SKM-1 (cell line): ENCODE data around the gene PLCH2.
A peak's percentile ranks its signal among the peaks of the same experiment; 100 is the strongest.

Source experiments
- DNase-seq: peaks from one replicate; lab custom pipeline; 2025; ENCODE audit not compliant: unreplicated experiment; lab: John Stamatoyannopoulos, UW

PLCH2 gene

DNA sequence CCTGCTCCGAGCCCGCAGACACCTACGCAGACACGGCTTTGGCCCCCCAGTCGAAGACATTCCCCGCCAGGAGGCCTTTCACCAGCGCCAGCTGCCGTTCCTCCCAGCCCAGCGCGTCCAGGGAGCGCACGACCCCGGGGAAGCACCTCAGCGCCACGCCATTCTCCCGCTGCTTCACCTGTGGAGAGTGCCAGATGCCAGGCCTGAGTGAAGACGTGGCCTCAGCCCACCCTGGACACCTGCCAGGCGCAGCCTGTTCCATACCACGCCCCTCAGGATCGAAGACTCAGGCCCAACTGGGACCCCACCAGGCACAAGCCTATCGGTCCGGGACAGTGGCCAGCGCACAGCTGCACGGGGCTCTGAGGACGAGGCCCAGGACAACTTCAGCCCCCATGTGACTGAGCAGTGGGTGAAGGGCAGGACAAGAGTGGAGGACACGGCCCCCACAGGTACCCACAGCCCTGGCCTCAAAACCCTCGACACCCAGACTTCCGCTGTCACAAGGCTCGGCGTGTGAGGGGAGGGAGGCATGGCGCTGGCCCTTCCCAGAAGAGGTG is 36.9 kb downstream of the PLCH2 start:
- no peak for DNase-seq

DNA sequence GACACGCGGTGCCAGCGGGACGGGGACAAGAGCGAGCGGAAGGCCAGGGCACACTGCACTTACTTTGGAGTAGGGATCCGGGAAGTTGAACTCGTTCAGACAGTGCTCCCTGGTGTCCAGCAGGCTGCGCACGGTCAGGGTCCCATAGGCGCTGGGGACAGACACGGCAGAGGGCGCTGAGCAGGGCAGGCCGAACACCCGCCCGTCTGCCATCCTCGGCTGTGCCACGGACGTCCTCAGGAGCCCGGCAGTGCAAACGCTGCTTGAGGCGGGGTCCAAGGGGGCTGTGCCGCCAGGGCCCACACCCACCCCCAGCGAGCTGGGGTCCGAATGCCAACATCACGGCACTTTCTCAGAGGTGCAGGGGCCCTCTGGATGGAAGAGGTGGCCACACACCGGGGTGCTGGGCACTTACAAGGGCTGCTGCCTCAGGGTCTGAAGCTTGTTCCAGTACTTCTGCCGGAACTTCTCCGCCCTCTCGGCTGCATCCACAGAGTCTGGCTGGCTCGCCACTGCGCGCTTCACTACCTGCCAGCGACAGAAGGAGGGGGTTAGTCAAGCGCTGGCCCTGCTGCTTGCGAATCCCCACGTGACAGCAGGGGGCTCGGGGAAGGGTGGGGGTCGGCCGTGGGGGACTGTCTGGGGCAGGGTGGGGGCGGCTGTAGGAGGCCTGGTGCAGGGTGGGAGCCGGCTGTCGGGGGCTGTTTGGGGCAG is 38.0 kb downstream of the PLCH2 start:
- no peak for DNase-seq

DNA sequence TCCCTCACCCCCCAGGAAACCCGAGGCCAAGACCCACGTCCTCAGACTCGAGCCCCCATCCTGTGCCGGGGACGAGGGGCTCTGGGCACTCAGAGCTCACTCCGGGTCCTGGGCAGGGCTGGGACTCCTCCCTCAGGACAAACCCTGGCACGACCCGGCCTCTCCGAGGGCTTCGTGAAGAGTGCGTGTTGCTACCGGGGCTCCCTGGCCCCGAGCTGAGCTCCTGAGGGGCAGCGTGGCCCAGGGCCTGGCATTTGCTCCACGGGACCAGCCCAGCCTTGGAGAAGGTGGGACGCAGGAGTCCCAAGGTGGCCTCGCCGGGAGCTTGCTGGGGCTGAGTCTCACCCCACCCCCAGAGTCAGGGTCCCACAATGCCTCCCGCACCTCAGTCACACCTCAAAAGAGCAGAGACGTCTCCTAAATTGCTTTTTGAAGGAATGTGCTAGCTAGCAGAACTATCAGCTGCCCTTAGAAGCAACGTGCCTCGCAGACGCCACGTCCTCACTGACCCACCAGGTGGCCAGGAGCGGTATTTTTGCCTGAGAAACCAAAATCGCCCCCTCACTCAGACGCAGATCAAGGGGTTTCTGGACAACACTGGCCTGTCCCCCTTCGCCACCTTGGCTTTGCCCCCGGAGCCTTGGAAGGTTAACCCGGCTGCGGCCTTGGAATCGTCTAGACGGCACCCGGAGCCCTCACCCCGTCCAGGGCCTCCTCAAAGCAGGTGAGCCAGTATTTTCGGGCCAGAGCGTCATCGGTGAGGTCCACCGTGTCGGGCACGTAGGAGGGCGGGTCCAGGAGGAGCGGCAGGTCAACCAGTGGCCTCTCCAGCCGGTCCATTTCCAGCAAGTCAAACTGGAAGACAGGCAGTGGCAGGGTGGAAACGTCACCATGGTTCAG is 39.0 kb downstream of the PLCH2 start:
- DNase-seq: no peak

DNA sequence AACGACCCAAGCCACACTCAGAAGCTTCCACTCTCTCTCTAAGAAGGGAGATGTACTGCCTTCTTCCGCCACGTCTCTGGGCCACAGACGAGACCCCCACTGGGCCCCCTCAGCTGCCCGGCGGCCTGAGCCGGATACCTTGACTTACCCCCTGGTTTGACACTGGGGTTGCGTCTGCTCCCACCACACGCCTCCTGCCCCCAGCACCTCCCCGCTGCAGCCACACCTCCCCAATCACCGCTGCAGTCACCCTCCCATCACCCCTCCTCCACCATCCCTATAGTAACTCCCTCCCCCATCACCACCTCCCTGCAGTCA is 39.6 kb downstream of the PLCH2 start:
- DNase-seq: no peak

DNA sequence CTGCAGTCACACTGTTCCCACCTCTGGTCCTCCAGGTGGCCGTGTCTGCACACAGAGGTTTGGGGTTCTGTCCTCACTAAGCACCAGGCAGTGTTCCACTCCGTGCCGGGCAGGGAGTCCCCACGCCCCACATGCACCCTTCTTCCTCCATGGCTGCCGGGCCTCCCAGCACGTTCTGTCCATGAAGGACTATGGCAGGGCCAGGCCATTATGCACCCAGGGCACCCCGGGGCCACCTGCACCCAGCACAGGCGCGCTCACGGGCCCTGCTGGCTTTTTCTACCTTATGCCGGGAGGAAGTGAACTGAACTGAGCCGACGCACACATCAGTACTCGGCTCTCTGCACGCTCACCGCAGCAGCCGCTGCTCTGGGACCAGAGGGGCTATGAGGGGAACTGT is 40.0 kb downstream of the PLCH2 start:
- no peak for DNase-seq

DNA sequence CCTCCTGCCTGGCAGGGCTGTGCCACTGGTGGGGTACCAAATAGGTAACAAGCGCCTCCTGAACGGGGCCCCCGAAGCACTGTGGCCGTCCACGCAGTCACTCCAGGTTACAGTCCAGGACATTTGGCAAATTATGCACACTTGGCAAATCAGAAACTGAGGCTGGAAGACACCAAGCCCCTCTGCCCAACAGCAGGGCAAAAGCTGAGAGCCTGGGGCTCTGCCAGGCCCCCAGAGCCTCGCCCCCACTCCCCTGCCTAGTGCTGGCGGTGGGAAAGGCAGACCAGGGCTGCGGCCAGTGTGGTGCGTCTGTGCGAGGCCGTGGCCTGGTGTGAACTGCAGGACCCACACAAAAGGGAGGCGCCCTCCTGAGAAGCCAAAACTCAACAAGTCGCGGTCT is 40.9 kb downstream of the PLCH2 start:
- no peak for DNase-seq

DNA sequence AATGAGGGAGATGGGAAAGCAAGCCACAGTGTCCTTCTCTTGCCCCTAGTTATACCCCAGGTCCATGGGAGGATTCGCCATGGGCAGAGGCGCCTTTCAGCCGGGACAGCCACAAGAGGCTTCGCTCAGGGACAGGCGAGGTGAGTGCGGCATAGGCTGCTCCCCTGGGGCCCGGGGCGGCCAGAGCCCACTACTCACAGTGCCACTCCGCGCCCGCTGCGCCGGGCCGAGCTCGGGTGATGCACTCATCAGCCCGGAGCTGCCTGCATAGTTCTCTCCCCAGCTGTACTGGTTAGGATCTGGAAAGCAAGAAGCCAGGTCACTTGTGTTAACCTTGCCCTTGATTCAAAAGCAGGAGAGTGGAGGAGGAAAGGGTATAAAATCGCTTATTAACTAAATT is 41.9 kb downstream of the PLCH2 start:
- DNase-seq: no peak

DNA sequence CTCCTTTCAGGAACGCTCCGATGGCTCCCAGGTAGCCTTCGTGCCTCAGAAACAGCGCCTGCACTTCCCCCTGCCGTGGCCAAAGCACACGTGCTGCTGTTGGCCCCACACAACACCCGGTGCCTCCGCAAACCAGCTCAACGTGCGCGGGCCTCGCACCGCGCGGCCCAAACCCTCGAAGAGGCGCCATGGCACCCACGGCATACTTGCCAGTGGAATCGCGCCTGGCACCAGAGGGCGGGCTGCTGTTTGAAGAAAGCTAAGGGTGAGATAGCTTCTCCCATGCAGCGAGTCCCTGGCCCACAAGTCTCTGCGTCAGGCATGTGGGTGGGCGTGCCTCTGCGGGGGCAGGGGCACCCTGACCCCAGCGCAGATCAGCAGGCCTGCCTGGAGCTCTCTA is 42.4 kb downstream of the PLCH2 start:
- DNase-seq: no peak

DNA sequence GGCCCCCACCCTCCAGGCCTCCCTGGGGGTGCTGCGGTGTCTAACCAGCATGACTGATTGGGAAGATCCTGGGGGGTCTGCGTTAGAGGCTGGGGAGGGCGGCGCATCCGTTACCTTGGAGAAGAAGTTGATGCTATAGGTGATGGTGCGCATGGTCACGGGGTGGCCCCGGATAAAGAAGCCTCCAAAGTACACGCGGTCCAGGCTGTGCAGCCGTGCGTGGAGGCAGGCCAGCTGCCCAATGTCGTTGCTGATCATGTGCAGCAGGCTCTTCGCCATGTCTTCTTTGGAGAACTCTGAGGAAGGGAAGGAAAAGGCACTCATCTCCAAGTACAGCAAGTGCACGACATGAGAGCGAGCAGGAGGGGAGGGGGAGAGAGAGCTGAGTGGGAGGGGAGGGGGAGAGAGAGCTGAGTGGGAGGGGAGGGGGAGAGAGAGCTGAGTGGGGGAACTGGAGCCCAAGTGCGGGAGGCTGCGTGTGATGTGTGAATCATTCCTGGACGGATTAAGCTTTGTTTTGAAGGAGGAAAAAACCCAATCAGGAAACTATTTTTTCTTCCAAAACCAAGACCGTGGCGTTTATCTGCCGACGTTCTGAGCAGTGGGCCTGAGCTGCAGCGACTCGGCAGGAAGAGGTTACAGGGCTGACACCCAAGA is 43.1 kb downstream of the PLCH2 start:
- DNase-seq: no peak

DNA sequence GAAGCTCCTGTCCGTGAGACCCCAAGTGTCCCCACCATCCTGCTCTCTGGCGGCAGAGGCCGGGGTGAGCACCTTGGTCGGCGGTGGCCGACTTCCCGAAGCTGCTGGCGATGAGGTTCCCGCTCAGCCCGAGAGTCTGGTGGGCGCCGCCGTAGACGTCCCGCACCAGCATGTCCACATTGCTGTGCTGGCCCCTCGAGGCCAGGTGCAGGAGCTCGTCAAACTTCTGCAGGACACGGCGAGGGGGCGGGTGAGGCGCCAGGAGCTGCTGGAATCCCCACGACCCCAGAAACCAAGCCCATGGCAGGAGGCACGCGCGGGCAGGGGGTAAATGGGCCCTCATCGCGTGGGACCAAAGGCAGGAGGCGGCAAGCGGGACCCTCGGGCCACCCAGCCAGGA is 43.6 kb downstream of the PLCH2 start:
- no peak for DNase-seq

DNA sequence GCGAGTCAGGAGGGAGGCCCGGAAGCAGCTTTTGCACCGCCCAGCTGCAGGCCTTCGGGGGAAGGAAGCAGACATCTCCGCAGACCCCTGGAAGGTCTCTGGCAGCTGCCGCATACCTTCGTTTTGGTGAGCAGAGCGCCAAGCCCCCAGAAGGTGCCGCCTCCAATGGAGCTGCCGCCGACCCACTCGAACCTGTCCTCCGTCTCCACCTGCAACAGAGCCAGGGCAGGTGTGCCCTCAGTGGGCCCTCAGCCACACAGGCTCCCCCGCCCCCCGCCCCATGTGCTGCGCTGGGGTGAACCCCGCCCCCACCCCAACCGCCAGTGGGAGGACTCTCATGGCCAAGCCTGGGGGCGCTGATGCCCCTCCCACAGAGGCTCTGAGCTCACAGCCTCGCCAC is 44.1 kb downstream of the PLCH2 start:
- no peak for DNase-seq

DNA sequence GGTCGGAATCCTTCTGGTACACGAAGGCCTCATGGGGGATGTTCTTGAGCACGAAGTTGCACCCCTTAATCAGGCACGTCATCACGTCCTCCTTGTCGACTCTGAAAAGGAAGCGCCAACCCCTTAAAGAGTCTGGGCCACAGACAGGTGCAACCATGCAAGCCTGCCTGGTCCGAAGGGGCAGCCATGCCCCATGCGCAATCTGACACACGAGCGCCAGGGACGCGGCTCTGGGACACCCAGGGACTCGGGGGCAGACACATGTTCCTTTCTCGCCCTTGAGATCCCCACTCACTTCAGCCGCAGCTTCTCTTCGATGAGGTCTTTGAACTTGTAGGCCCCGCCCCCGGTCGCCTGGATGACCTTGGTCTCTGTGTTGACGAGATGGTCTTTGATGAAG is 44.7 kb downstream of the PLCH2 start:
- DNase-seq: no peak

DNA sequence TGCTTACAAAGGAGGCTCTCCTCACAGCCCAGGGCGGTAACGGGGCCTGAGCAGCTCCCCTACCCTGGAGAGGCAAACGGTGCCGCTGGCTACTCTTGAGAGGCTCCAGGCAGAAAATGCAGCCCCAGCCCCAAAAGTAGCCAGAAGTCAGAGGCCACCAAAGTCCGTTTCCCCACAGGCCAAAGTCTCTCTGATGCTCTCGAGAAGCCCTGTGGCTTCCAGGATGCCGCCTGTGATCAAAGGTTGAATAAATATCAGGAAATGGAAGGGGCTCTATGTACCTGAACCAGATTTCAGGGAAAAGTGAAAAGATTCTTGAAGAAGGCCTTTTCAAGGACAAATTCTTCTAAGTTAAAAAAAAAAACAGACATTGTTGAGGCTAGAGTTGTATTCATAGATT is 46.1 kb downstream of the PLCH2 start:
- DNase-seq: no peak

DNA sequence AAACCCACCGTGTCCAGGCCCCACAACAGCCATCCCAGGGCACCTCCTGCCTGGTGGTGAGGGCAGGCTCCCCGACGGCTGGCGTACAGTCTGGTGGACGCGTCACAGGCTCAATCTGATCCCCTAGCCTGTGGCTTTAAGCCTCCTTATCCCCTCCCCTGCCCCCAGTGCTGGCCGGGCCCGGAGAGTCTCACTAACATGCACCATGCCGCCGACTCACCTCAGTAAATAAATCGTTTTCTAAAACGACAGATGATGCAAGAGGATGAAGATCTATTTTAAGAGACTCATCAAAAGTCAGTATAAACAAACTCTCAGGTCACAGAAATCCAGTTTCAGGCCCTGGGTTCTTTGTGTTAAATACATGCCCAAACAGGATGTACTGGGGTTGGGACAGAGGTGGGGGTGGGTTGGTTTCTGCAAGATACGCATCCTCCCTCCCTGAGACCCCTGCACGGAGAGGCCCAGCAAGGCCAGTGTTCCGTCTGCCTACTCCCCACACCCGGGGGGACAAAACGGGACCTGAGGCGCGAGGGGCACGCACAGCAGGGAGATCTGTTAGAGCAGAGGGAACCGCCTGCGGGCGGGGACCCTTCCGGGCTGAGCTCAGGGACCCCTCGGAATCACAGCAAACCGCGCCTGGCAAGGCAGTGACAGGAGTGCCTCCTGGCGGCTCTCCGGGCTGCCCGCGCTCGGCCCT is 47.3 kb downstream of the PLCH2 start:
- no peak for DNase-seq

DNA sequence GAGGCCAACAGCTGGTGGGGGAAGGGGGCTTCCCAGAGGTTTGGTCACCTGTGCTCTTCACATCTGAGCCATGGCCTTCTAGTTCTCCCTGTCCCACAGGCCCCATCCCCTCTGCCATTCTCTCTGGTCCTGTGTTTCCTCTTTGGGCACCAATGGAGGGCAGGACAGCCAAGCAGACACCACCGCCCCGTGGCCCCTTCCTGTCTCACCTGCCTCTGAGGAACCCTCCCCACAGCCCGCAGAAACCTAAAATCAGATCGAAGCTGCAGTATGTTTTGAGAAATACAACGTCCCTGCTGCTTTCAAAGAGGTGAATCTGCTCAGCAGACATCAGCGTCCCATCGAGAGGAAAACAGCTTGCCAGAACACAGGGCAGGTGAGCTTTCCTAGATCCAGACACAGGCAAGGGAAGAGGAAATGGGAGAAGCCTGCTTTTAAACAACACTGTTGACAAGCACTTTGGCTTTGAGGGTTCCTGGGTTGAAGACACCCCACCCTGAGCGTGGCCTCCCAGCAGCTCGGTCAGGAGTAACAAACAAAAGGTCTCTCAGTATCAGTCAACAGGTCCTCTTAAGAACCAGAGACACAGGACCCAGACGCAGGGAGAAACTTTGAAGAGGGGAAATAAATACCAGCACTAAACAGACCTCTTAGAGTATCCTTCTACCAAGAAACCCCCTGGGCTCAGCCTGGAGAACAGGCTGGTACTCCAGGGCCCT is 48.0 kb downstream of the PLCH2 start:
- DNase-seq: no peak

DNA sequence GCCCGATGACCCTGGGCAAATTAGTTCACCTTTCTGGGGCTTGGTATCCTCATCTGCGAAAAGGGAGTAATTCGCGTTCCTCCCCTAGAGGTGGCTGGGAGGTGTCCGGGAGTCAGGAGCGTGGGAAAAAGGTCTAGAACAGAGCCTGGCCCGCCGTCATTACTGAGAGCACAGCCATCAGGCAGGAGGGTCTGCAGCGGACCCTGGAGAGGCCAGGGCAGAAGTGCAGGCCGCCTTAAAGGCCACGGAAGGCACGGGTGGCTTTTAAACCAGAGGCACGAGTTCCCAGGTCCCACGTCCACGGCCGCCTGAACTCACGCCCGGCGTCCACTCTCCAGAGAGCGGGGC is 49.5 kb downstream of the PLCH2 start:
- DNase-seq: no peak

DNA sequence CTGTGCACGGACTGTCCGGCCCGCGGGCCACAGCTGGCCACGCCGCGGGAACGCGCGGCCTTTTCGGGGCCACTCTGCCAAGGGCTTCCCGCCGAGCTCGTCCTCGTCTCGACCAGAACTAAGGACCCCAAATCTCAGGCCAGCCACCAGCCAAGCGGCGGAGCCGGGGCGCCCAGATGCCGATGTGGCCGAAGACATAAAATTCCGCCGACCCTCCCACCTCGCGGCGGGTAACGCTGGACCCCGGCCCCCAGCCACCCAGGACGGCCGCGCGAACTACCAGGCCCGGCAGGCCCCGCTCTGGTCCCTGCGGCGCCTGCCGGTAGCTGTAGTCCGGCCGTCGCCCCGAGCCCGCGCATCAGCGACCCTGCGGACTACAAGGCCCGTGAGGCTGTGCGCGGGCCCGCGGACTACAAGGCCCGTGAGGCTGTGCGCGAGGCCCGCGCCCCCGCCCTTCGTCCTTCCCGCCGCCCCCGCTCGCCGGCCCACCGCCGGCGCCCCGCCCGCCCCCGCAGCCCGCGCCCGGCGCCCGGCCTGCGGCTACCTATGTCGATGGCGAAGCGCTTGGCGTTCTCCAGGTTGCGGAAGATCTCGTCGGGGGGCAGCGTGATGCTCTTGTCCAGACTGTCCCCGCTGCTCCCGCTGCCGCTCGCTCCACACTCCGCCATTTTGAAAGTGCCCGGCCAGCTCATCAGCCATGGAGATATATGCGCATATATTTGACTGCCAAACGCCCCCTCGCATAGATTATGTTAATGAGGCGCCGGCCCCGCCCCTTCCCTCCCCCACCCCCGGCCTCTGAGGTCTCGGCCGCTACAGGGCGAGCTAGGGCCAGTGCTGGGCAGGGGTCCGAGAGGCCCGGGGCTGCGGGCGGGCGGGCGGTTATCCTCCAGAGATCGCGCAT is 50.1 kb downstream of the PLCH2 start, which contains the start of gene PANK4:
PANK4 (minus strand) TSS at position 677 of the 904 bp plus-strand sequence; CDS start at position 668, 9 bp downstream.
- peak; percentile 67 for DNase-seq

DNA sequence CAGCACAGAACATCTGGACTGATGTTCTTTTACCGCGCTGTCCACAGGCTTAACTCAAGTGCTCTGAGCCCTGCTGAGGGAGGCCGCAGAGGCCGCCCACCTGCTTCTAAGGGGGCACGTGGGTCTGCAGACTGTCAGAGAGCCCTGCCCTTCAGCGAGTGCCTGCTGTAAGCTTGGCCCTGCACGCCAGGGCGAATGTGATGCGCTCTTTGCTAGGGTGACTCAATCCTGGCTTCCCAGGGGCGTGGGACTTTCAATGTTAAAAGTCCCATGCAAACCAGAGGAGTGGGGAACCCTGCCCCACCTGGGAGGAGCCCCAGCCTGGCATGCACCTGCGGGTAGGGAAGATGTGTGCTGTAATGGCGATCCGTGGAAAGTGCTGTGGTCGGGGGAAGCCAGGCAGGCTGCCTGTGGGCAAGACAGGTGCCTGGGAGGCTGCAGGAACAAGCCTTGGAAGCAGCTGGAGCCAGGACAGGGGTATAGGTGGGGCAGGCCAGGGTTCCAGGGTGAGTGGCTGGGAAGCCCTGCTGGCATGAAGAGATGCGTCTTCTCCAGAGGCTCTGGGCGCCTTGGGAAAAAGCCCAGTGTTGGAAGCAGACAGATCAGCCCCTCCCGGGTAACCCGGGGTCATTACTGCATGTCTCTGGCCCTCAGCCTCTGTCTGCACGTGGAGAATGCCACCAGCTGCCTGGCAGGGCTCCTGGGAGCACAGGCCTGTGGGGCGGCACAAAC is 50.9 kb downstream of the PLCH2 start:
- no peak for DNase-seq

DNA sequence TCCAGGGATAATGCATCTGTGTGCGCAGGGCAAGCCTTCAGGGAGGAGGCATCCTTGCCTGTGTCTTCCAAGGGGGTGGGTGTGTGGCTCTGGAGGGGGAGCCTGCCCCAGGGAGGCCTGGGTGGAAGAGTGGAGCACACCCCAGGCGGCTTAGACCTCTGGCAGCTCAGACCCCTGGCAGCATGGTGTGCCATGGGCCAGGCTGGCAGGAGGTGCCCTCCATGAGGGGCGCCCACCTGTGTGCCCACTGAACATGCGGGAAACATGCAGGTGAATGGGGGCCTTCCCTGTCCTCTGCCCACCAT is 51.4 kb downstream of the PLCH2 start:
- DNase-seq: no peak
